Trophoblast cell (in vitro differentiated cells and primary cell): Measurements from ENCODE around the gene DMXL2.

Experiments used
- DNase-seq, 2 donors: peaks; one replicate each; pipeline ENCODE4 v3.0.0-alpha.2; 2016
- H2AFZ ChIP-seq: 2 replicates; pipeline ENCODE4 v1.6.1; 2013; ENCODE audit warnings: low read length, moderate library complexity, mild to moderate bottlenecking; ENCODE audit not compliant: insufficient read depth, poor library complexity
- H2AK5ac ChIP-seq: 2 replicates; pipeline ENCODE4 v1.6.1; 2013; ENCODE audit warnings: mild to moderate bottlenecking, low read length
- H2BK120ac ChIP-seq: 2 replicates; pipeline ENCODE4 v1.6.1; 2013; ENCODE audit warnings: low read length, mild to moderate bottlenecking, moderate library complexity; ENCODE audit not compliant: insufficient read depth, poor library complexity
- H2BK12ac ChIP-seq: 2 replicates; pipeline ENCODE4 v1.6.1; 2013; ENCODE audit warnings: mild to moderate bottlenecking, low read length, moderate library complexity
- H2BK5ac ChIP-seq: 2 replicates; pipeline ENCODE4 v1.6.1; 2013; ENCODE audit warnings: low read length, low read depth, moderate library complexity, mild to moderate bottlenecking; ENCODE audit not compliant: poor library complexity
- H3K14ac ChIP-seq: 2 replicates; pipeline ENCODE4 v1.6.1; 2013; ENCODE audit warnings: mild to moderate bottlenecking, low read length
- H3K18ac ChIP-seq: 2 replicates; pipeline ENCODE4 v1.6.1; 2013; ENCODE audit warnings: mild to moderate bottlenecking, low read length
- H3K23ac ChIP-seq: 2 replicates; pipeline ENCODE4 v1.6.1; 2013; ENCODE audit warnings: low read length
- H3K27ac ChIP-seq: 2 replicates; pipeline ENCODE4 v1.5.1; 2013; ENCODE audit warnings: low read depth, mild to moderate bottlenecking, inconsistent platforms, low read length, moderate library complexity
- H3K27me3 ChIP-seq: 2 replicates; pipeline ENCODE4 v1.6.1; 2013; ENCODE audit warnings: inconsistent platforms, mild to moderate bottlenecking, low read length, moderate library complexity; ENCODE audit not compliant: insufficient read depth
- H3K36me3 ChIP-seq, 2 experiments: 1 replicate in 1 of 2; 2 replicates in 1 of 2; pipeline ENCODE4 v1.6.1; 2013; ENCODE audit warnings: low read length in 2 of 2, mild to moderate bottlenecking in 2 of 2, moderate library complexity in 1 of 2; ENCODE audit not compliant: insufficient read depth in 2 of 2, control insufficient read depth in 1 of 2
- H3K4ac ChIP-seq: 2 replicates; pipeline ENCODE4 v1.6.1; 2013; ENCODE audit warnings: low read depth, mild to moderate bottlenecking, low read length, moderate library complexity
- H3K4me1 ChIP-seq, 2 experiments: 1 replicate in 1 of 2; 2 replicates in 1 of 2; pipeline ENCODE4 v1.6.1; 2013; ENCODE audit warnings: low read length in 2 of 2, mild to moderate bottlenecking in 2 of 2, moderate library complexity in 1 of 2; ENCODE audit not compliant: insufficient read depth in 2 of 2, control insufficient read depth in 1 of 2
- H3K4me2 ChIP-seq: 2 replicates; pipeline ENCODE4 v1.6.1; 2013; ENCODE audit warnings: inconsistent platforms, mild to moderate bottlenecking, low read length, moderate library complexity
- H3K4me3 ChIP-seq: 2 replicates; pipeline ENCODE4 v1.5.1; 2013; ENCODE audit warnings: mild to moderate bottlenecking, low read depth, low read length, inconsistent platforms
- H3K79me1 ChIP-seq: one replicate; pipeline ENCODE4 v1.6.1; 2013; ENCODE audit warnings: low read length
- H3K79me2 ChIP-seq: 2 replicates; pipeline ENCODE4 v1.6.1; 2013; ENCODE audit warnings: low read length, mild to moderate bottlenecking; ENCODE audit not compliant: control insufficient read depth, insufficient read depth, poor library complexity
- H3K9ac ChIP-seq: 2 replicates; pipeline ENCODE4 v1.6.1; 2013; ENCODE audit warnings: mild to moderate bottlenecking, low read length
- H3K9me3 ChIP-seq: 2 replicates; pipeline ENCODE4 v1.6.1; 2013; ENCODE audit warnings: low read depth, mild to moderate bottlenecking, control low read depth, inconsistent platforms, low read length; ENCODE audit not compliant: insufficient read depth
- H4K12ac ChIP-seq: 2 replicates; pipeline ENCODE4 v1.6.1; 2013; ENCODE audit warnings: low read depth, mild to moderate bottlenecking, low read length, moderate library complexity
- H4K8ac ChIP-seq: 2 replicates; pipeline ENCODE4 v1.6.1; 2013; ENCODE audit warnings: low read depth, mild to moderate bottlenecking, low read length, moderate library complexity
- H4K91ac ChIP-seq: one replicate; pipeline ENCODE4 v1.6.1; 2013; ENCODE audit warnings: low read depth, mild to moderate bottlenecking, low read length, moderate library complexity
- WGBS: extraction: QIAGEN DNeasy Blood & Tissue Kit; methylation state at CpG from one replicate; pipeline ENCODE4 v1.1.7; 2013; ENCODE audit warnings: missing lambda C conversion rate; ENCODE audit not compliant: insufficient read length, insufficient coverage; ENCODE audit errors: extremely low coverage; 5-methylcytosine and 5-hydroxymethylcytosine counted together

Gene DMXL2

GRCh38 chr15:51668446-51668845 is 45.9 kb upstream of the DMXL2 start:
- DNase-seq, result no peak
- Histone ChIP-seq H3K9ac (no peak overlapping the region), H3K14ac (no peak overlapping the region), H3K9me3 (no peaks in the 10 kb centered on the region), H2BK12ac (no peak overlapping the region), H3K18ac (no peak overlapping the region), H3K4ac (no peak overlapping the region), H2AK5ac (no peak overlapping the region), H3K4me3 (no peak overlapping the region), H4K12ac (no peak overlapping the region), H3K36me3 (no peaks in the 10 kb centered on the region), H4K8ac (no peak overlapping the region), H3K27me3 (peaks cover 2% of the 10 kb centered on the region), H3K23ac (no peak overlapping the region), H3K27ac (no peak overlapping the region), H2AFZ (no peak overlapping the region), H4K91ac (no peak overlapping the region), H2BK120ac (no peak overlapping the region), H3K4me1 (no peaks in the 10 kb centered on the region), H3K79me2 (no peaks in the 10 kb centered on the region), H3K4me2 (no peak overlapping the region), H2BK5ac (no peak overlapping the region), H3K79me1 (no peaks in the 10 kb centered on the region)
- no CpG with 5 or more reads among the region's 5 CpGs for WGBS

GRCh38 chr15:51667478-51667877 is 44.9 kb upstream of the DMXL2 start:
- Histone ChIP-seq H3K79me2 (no peaks in the 10 kb centered on the region), H3K9ac (no peak overlapping the region), H4K12ac (no peak overlapping the region), H3K4ac (no peak overlapping the region), H3K27ac (no peak overlapping the region), H3K79me1 (no peaks in the 10 kb centered on the region), H3K23ac (no peak overlapping the region), H4K91ac (no peak overlapping the region), H2AFZ (no peak overlapping the region), H3K9me3 (no peaks in the 10 kb centered on the region), H3K4me3 (no peak overlapping the region), H3K27me3 (peaks cover 2% of the 10 kb centered on the region), H3K18ac (no peak overlapping the region), H2BK12ac (no peak overlapping the region), H2BK5ac (no peak overlapping the region), H4K8ac (no peak overlapping the region), H3K4me1 (no peaks in the 10 kb centered on the region), H2AK5ac (no peak overlapping the region), H3K14ac (no peak overlapping the region), H2BK120ac (no peak overlapping the region), H3K36me3 (no peaks in the 10 kb centered on the region), H3K4me2 (no peak overlapping the region)
- DNase-seq, result no peak
- WGBS, result no CpG with 5 or more reads among the region's 6 CpGs

- Histone ChIP-seq H3K23ac (no peak overlapping the region), H2BK120ac (no peak overlapping the region), H3K18ac (no peak overlapping the region), H2BK5ac (no peak overlapping the region), H3K4me3 (no peak overlapping the region), H3K4me1 (no peaks in the 10 kb centered on the region), H4K91ac (no peak overlapping the region), H3K9ac (no peak overlapping the region), H3K79me2 (no peaks in the 10 kb centered on the region), H3K27ac (no peak overlapping the region), H3K9me3 (no peaks in the 10 kb centered on the region), H3K79me1 (no peaks in the 10 kb centered on the region), H2AK5ac (no peak overlapping the region), H3K27me3 (no peaks in the 10 kb centered on the region), H2BK12ac (no peak overlapping the region), H3K4ac (no peak overlapping the region), H4K12ac (no peak overlapping the region), H2AFZ (no peak overlapping the region), H3K14ac (no peak overlapping the region), H4K8ac (no peak overlapping the region), H3K4me2 (no peak overlapping the region), H3K36me3 (no peaks in the 10 kb centered on the region)
- DNase-seq, result no peak
- no CpG with 5 or more reads among the region's 2 CpGs for WGBS
These were observed 38.5 kb upstream of the DMXL2 start for GRCh38 chr15:51661072-51661471.

GRCh38 chr15:51658664-51659063 is 36.1 kb upstream of the DMXL2 start:
- no peak overlapping the region for H3K9ac ChIP-seq
- H3K23ac ChIP-seq, result no peak overlapping the region
- no peaks in the 10 kb centered on the region for H3K27me3 ChIP-seq
- H2AK5ac ChIP-seq, result no peak overlapping the region
- H3K4me2 ChIP-seq, result no peak overlapping the region
- no peak overlapping the region for H4K12ac ChIP-seq
- no peak overlapping the region for H3K14ac ChIP-seq
- H3K4me1 ChIP-seq, result no peaks in the 10 kb centered on the region
- no CpG with 5 or more reads among the region's 3 CpGs for WGBS
- H3K9me3 ChIP-seq, result no peaks in the 10 kb centered on the region
- no peaks in the 10 kb centered on the region for H3K36me3 ChIP-seq
- H4K8ac ChIP-seq, result no peak overlapping the region
- H3K4me3 ChIP-seq, result no peak overlapping the region
- DNase-seq, result no peak
- H3K79me2 ChIP-seq, result no peaks in the 10 kb centered on the region
- H3K27ac ChIP-seq, result no peak overlapping the region
- no peak overlapping the region for H4K91ac ChIP-seq
- no peak overlapping the region for H2AFZ ChIP-seq
- no peaks in the 10 kb centered on the region for H3K79me1 ChIP-seq
- H3K4ac ChIP-seq, result no peak overlapping the region
- no peak overlapping the region for H3K18ac ChIP-seq
- no peak overlapping the region for H2BK5ac ChIP-seq
- no peak overlapping the region for H2BK12ac ChIP-seq
- no peak overlapping the region for H2BK120ac ChIP-seq
